ENCODE results near the gene PSME2. TPM values are rescaled to one million over a fixed set of nuclear protein-coding genes. Genes with fewer than 3 reads are reported as not detected.
A peak's percentile ranks its signal among the peaks of the same experiment; 100 is the strongest.

The PSME2 gene
- total and polyA plus RNA-seq, 2 of the 13 experiments (the other 11 are each of a cell fraction or from before 2014, with no cell fraction given): 332 to 716 TPM

GRCh38 chr14:24147761-24148428, 1.5 kb upstream of the PSME2 start (continued):
- peak; percentile 38; the same call in 1 of the 2 replicates for TF ChIP-seq ZNF142 (CRISPR knock-in tag; IDR thresholded peaks at IDR 0.05)
- TF ChIP-seq ZNF761 (CRISPR knock-in tag; conservative IDR thresholded peaks at IDR 0.05): peak; percentile 75; the same call in 1 of the 2 replicates
- TF ChIP-seq ZNF552 (CRISPR knock-in tag; IDR thresholded peaks at IDR 0.05; ENCODE audit: borderline replicate concordance): peak; percentile 70; the same call in 1 of the 2 replicates
- 0 out of 2 replicates have a peak, but pooled peaks have one; percentile 70 for TF ChIP-seq ZNF577 (CRISPR knock-in tag; IDR thresholded peaks at IDR 0.05; ENCODE audit: borderline replicate concordance, low read depth)
- TF ChIP-seq ZBTB20 (CRISPR knock-in tag; IDR thresholded peaks at IDR 0.05; ENCODE audit: borderline replicate concordance, low read depth): peak; percentile 37; the same call in 1 of the 2 replicates
- TF ChIP-seq ZNF143 (CRISPR knock-in tag; IDR thresholded peaks at IDR 0.05): peak; percentile 26; the same call in 1 of the 2 replicates
- TF ChIP-seq TOPORS (CRISPR knock-in tag; IDR thresholded peaks at IDR 0.05): 0 out of 2 replicates have a peak, but pooled peaks have one; percentile 72
- 0 out of 2 replicates have a peak, but pooled peaks have one; percentile 49 for TF ChIP-seq ZNF710 (CRISPR knock-in tag; IDR thresholded peaks at IDR 0.05; ENCODE audit: borderline replicate concordance)
- no peak for TF ChIP-seq TEAD3 (CRISPR knock-in tag; optimal IDR thresholded peaks at IDR 0.05; ENCODE audit: borderline replicate concordance)
- peak; percentile 82; the same call in 1 of the 2 replicates for TF ChIP-seq ZNF576 (CRISPR knock-in tag; IDR thresholded peaks at IDR 0.05)
- peak; percentile 12 for TF ChIP-seq HNRNPK (IDR thresholded peaks at IDR 0.05; ENCODE audit: low read depth, low read length, poor library complexity, severe bottlenecking)
- TF ChIP-seq IRF9 (CRISPR knock-in tag; IDR thresholded peaks at IDR 0.05; ENCODE audit: borderline replicate concordance): peak; percentile 84; the same call in 1 of the 2 replicates
- peak; percentile 92 for TF ChIP-seq GTF3A (CRISPR knock-in tag; conservative IDR thresholded peaks at IDR 0.05)
- no peak for TF ChIP-seq FOSL2 (CRISPR knock-in tag; IDR thresholded peaks at IDR 0.05)
- TF ChIP-seq ZNF530 (CRISPR knock-in tag; IDR thresholded peaks at IDR 0.05; ENCODE audit: low read depth): no peak
- TF ChIP-seq ZBTB26 (CRISPR knock-in tag; IDR thresholded peaks at IDR 0.05; ENCODE audit: borderline replicate concordance): no peak
